GM12875 (cell line): ENCODE data around the gene TIAL1.

Source experiments
- H3K4me3 ChIP-seq: one replicate; pipeline ENCODE4 v1.5.1; 2011; ENCODE audit warnings: low read depth, low read length, control low read depth
- TF ChIP-seq, protein P1 (sequence below): IDR thresholded peaks from 2 replicates; pipeline ENCODE4 v1.5.1; 2011; ENCODE audit warnings: low read depth, mild to moderate bottlenecking, control low read depth, inconsistent platforms, low read length, moderate library complexity, borderline replicate concordance; ENCODE audit not compliant: insufficient read depth

TIAL1 gene

GRCh38 chr10:119596537-119597404 lies at the start of gene TIAL1:
Gene TIAL1 (minus strand): TSS chr10:119596964. CDS start chr10:119596465, 499 bp downstream.
- TF ChIP-seq, protein P1, sequence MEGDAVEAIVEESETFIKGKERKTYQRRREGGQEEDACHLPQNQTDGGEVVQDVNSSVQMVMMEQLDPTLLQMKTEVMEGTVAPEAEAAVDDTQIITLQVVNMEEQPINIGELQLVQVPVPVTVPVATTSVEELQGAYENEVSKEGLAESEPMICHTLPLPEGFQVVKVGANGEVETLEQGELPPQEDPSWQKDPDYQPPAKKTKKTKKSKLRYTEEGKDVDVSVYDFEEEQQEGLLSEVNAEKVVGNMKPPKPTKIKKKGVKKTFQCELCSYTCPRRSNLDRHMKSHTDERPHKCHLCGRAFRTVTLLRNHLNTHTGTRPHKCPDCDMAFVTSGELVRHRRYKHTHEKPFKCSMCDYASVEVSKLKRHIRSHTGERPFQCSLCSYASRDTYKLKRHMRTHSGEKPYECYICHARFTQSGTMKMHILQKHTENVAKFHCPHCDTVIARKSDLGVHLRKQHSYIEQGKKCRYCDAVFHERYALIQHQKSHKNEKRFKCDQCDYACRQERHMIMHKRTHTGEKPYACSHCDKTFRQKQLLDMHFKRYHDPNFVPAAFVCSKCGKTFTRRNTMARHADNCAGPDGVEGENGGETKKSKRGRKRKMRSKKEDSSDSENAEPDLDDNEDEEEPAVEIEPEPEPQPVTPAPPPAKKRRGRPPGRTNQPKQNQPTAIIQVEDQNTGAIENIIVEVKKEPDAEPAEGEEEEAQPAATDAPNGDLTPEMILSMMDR: no peak

GRCh38 chr10:119644994-119645393 lies 48.2 kb upstream of the TIAL1 start:
- TF ChIP-seq, protein P1: no peak

More at GRCh38 chr10:119596537-119597404, at the start of gene TIAL1:
- H3K4me3 ChIP-seq: peak within 1 kb of the TSS; percentile 100

GRCh38 chr10:119644205-119644814 lies 47.5 kb upstream of the TIAL1 start:
- H3K4me3 ChIP-seq: no peak overlapping the region
- TF ChIP-seq, protein P1: no peak

More at GRCh38 chr10:119644994-119645393, 48.2 kb upstream of the TIAL1 start:
- no peak overlapping the region for H3K4me3 ChIP-seq

DNA sequence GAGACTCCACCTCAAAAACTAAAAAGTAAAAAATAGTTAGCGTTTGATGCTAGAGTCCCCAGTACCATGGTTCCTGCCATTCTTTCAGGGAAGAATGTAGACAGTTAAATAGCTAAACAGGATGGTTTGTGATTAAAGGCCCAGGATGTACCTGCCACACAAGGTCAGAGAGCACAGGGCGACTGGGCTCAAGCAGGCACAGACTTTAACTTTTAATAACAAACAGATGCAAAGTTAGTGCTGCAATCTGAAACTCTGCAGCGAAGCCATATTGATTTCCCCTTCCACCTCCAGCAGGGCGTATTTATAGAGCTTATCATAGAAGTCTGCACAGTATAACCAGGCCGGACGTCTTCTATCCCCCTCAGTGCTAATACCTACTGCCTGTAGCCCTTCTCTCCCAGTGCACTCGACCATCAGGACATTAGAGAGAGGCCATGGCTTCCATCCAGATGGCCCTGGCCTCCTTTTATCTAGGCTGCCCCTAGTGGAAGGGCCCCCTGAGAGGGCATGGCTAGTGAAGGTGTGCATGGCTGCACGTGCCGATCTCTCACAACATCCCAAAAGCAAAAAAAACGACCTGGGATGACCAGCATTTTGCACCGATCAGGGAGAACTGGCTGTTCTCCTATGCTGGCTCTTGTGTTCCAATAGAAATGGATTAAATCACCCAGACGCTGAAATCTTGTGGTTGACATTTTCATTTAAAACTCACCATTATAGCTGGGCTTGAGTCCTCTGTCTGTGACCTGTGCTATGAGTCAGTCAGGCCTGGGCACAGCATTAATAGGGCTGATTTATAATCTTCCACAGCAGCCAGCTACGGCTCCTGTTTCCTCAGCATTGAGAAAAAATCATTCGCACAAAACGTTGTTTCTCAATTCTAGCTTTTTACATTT lies 46.8 kb upstream of the TIAL1 start:
- H3K4me3 ChIP-seq: no peak overlapping the region
- TF ChIP-seq, protein P1: no peak

DNA sequence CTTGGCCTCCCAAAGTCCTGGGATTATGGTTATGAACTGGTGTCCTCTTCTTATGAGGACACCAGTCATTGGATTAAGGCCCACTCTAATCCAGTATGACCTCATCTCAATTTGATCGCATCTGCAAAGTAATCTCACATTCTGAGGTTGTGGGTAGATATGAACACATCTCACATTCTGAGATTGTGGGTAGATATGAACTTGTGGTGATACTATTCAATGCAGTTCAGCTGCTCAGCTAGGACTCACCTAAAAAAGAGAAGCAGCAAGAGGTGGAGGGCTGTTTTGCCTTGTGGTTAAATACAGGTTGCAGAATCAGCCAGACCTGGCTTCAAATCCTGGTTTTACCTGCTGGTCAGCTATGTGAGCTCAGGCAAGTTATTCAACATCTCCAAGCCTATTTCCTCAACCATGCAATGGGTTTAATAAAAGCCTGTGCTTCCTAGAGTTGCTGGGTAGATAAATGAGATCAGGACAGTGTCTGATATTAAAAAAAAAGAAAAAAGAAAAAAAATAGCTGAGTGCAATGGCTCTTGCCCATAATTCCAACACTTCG lies 45.9 kb upstream of the TIAL1 start:
- H3K4me3 ChIP-seq: no peak overlapping the region
- TF ChIP-seq, protein P1: no peak

GRCh38 chr10:119640875-119641526 lies 44.2 kb upstream of the TIAL1 start:
- H3K4me3 ChIP-seq: no peak overlapping the region
- TF ChIP-seq, protein P1: no peak
